H9 (cell line): ENCODE results near the gene RMDN2. TPM values are rescaled to one million over a fixed set of nuclear protein-coding genes. Genes with fewer than 3 reads are reported as not detected.

ENCODE experiments used
- DNase-seq: peaks from one replicate; pipeline ENCODE4 v3.0.0-alpha.2; 2017
- H2AFZ ChIP-seq: one replicate; pipeline ENCODE4 v1.6.1; 2013; ENCODE audit warnings: mild to moderate bottlenecking, low read length, control low read depth, moderate library complexity
- H2AK5ac ChIP-seq: 2 replicates; pipeline ENCODE4 v1.6.1; 2013; ENCODE audit warnings: low read length, control low read depth, mixed read lengths; ENCODE audit not compliant: insufficient read length
- H2BK120ac ChIP-seq: one replicate; pipeline ENCODE4 v1.6.1; 2013; ENCODE audit warnings: low read depth, mild to moderate bottlenecking, low read length, control low read depth, inconsistent platforms; ENCODE audit not compliant: poor library complexity, severe bottlenecking
- H2BK12ac ChIP-seq: 2 replicates; pipeline ENCODE4 v1.6.1; 2013; ENCODE audit warnings: low read length, control low read depth, mixed read lengths, low read depth; ENCODE audit not compliant: insufficient read length
- H2BK15ac ChIP-seq: 2 replicates; pipeline ENCODE4 v1.6.1; 2013; ENCODE audit warnings: low read depth, low read length, control low read depth
- H2BK20ac ChIP-seq: one replicate; pipeline ENCODE4 v1.6.1; 2013; ENCODE audit warnings: low read depth, mild to moderate bottlenecking, low read length, control low read depth, inconsistent platforms; ENCODE audit not compliant: poor library complexity, severe bottlenecking
- H2BK5ac ChIP-seq: 2 replicates; pipeline ENCODE4 v1.6.1; 2013; ENCODE audit warnings: low read length, control low read depth, mixed read lengths; ENCODE audit not compliant: insufficient read length
- H3K14ac ChIP-seq: 2 replicates; pipeline ENCODE4 v1.6.1; 2013; ENCODE audit warnings: low read length, control low read depth; ENCODE audit not compliant: insufficient read depth
- H3K18ac ChIP-seq: 2 replicates; pipeline ENCODE4 v1.6.1; 2013; ENCODE audit warnings: low read depth, mild to moderate bottlenecking, mixed read lengths, low read length, control low read depth; ENCODE audit not compliant: insufficient read length
- H3K23ac ChIP-seq: 2 replicates; pipeline ENCODE4 v1.6.1; 2013; ENCODE audit warnings: low read length, control low read depth, mixed read lengths, low read depth; ENCODE audit not compliant: insufficient read length
- H3K23me2 ChIP-seq: 2 replicates; pipeline ENCODE4 v1.6.1; 2013; ENCODE audit warnings: low read depth, mild to moderate bottlenecking, mixed read lengths, low read length, control low read depth; ENCODE audit not compliant: insufficient read length, poor library complexity, severe bottlenecking
- H3K27ac ChIP-seq: 2 replicates; pipeline ENCODE4 v1.5.1; 2013; ENCODE audit warnings: low read length, control low read depth, mixed read lengths, low read depth; ENCODE audit not compliant: insufficient read length
- H3K27me3 ChIP-seq: 2 replicates; pipeline ENCODE4 v1.6.1; 2013; ENCODE audit warnings: low read length, control low read depth, inconsistent platforms; ENCODE audit not compliant: insufficient read depth
- H3K4ac ChIP-seq: 2 replicates; pipeline ENCODE4 v1.6.1; 2013; ENCODE audit warnings: low read depth, mild to moderate bottlenecking, control low read depth, inconsistent platforms, low read length, moderate library complexity
- H3K4me1 ChIP-seq: 2 replicates; pipeline ENCODE4 v1.6.1; 2013; ENCODE audit warnings: low read length, control low read depth, inconsistent platforms; ENCODE audit not compliant: insufficient read depth
- H3K4me2 ChIP-seq: 2 replicates; pipeline ENCODE4 v1.6.1; 2013; ENCODE audit warnings: low read length, control low read depth, mixed read lengths; ENCODE audit not compliant: insufficient read length, insufficient read depth
- H3K56ac ChIP-seq: 2 replicates; pipeline ENCODE4 v1.6.1; 2013; ENCODE audit warnings: low read depth, mild to moderate bottlenecking, mixed read lengths, low read length, control low read depth; ENCODE audit not compliant: insufficient read length
- H3K79me1 ChIP-seq: 2 replicates; pipeline ENCODE4 v1.6.1; 2013; ENCODE audit warnings: low read depth, mild to moderate bottlenecking, moderate library complexity, low read length, control low read depth, inconsistent platforms; ENCODE audit not compliant: insufficient read depth, poor library complexity, severe bottlenecking
- H3K79me2 ChIP-seq: 2 replicates; pipeline ENCODE4 v1.6.1; 2013; ENCODE audit warnings: low read length, control low read depth, inconsistent platforms; ENCODE audit not compliant: insufficient read depth
- H3K9ac ChIP-seq: 2 replicates; pipeline ENCODE4 v1.6.1; 2013; ENCODE audit warnings: low read length, control low read depth, mixed read lengths; ENCODE audit not compliant: insufficient read length; ENCODE audit errors: extremely low read depth
- H3K9me3 ChIP-seq: one replicate; pipeline ENCODE4 v1.6.1; 2013; ENCODE audit warnings: low read depth, low read length, inconsistent platforms; ENCODE audit not compliant: control insufficient read depth
- H3T11ph ChIP-seq: one replicate; pipeline ENCODE4 v1.6.1; 2013; ENCODE audit warnings: mild to moderate bottlenecking, low read length, control low read depth, inconsistent platforms
- H4K20me1 ChIP-seq: one replicate; pipeline ENCODE4 v1.6.1; 2013; ENCODE audit not compliant: control insufficient read depth, insufficient read length, insufficient read depth
- H4K5ac ChIP-seq: 2 replicates; pipeline ENCODE4 v1.6.1; 2013; ENCODE audit warnings: low read depth, mild to moderate bottlenecking, mixed read lengths, low read length, control low read depth; ENCODE audit not compliant: insufficient read length
- H4K8ac ChIP-seq: replicated peaks from 2 replicates; pipeline ENCODE4 v1.6.1; 2013; ENCODE audit warnings: low read length, control low read depth, mixed read lengths, low read depth; ENCODE audit not compliant: insufficient read length
- H4K91ac ChIP-seq: 2 replicates; pipeline ENCODE4 v1.6.1; 2013; ENCODE audit warnings: low read depth, mild to moderate bottlenecking, moderate library complexity, mixed read lengths, low read length, control low read depth; ENCODE audit not compliant: insufficient read length
- H3K27ac Mint-ChIP-seq, 3 experiments: 2 replicates in 2 of 3; 3 replicates in 1 of 3; pipeline ENCODE4 v1.8.0; 2020 to 2021; ENCODE audit warnings: mixed read lengths in 3 of 3, mild to moderate bottlenecking in 1 of 3, moderate library complexity in 1 of 3
- H3K27me3 Mint-ChIP-seq: 2 replicates; pipeline ENCODE4 v1.8.0; 2021; ENCODE audit warnings: low read depth, mild to moderate bottlenecking, moderate library complexity, mixed read lengths
- H3K36me3 Mint-ChIP-seq, 3 experiments: 2 replicates in 2 of 3; 3 replicates in 1 of 3; pipeline ENCODE4 v1.8.0; 2020 to 2021; ENCODE audit warnings: low read depth in 3 of 3, mixed read lengths in 3 of 3; ENCODE audit not compliant: insufficient read depth in 1 of 3
- H3K4me1 Mint-ChIP-seq, 2 experiments: 2 replicates each; pipeline ENCODE4 v1.8.0; 2020; ENCODE audit warnings: mixed read lengths in 2 of 2
- H3K4me3 Mint-ChIP-seq, 2 experiments: 2 replicates in 1 of 2; 3 replicates in 1 of 2; pipeline ENCODE4 v1.8.0; 2020 to 2021; ENCODE audit warnings: mild to moderate bottlenecking in 2 of 2, mixed read lengths in 2 of 2, moderate library complexity in 1 of 2
- H3K9me3 Mint-ChIP-seq, 2 experiments: 2 replicates in 1 of 2; 3 replicates in 1 of 2; pipeline ENCODE4 v1.8.0; 2020; ENCODE audit warnings: mild to moderate bottlenecking in 2 of 2, mixed read lengths in 2 of 2, moderate library complexity in 1 of 2
- WGBS: extraction: QIAGEN DNeasy Blood & Tissue Kit; methylation state at CpG from one replicate; pipeline ENCODE4 v1.1.7; 2013; ENCODE audit warnings: missing lambda C conversion rate, low lambda C conversion rate, mixed read lengths; ENCODE audit not compliant: insufficient read length; ENCODE audit errors: extremely low coverage; 5-methylcytosine and 5-hydroxymethylcytosine counted together
- total RNA-seq: library from RNA; stranded (reverse); gene quantifications from 2 replicates; pipeline ENCODE4 v1.2.1, GENCODE V29; 2021
- TF ChIP-seq, protein P1 (sequence below): fragments of 200-600 bp; sonication (generic); conservative IDR thresholded peaks from 3 replicates; pipeline ENCODE4 v1.8.0; 2021; ENCODE audit warnings: antibody characterized with exemption, mild to moderate bottlenecking

RMDN2 gene
- total RNA-seq, 1 experiment from 2014 or later: 2.8 TPM

DNA sequence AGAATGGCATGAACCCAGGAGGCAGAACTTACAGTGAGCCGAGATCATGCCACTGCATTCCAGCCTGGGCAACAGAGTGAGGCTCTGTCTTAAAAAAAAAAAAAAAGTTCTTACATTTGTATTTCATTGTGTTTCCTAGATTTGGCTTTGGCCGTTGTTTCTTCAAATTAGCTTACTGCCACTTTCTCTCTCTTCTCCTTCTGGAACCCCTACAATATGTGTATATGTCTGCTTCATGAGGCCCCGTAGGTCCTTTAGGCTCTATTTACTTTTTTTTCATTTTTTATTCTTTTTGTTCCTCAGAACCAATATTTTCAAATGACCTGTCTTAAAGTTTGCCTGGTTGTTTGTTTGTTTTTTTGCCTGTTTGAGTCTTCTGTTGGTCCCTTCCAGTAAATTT is 41.2 kb downstream of the RMDN2 start:
- H3K27me3 ChIP-seq: no peaks in the 10 kb centered on the region
- no peak overlapping the region for H3K4me3 Mint-ChIP-seq
- H2BK5ac ChIP-seq: no peak overlapping the region
- H3K4me1 Mint-ChIP-seq: peaks cover 11 to 24% of the 10 kb centered on the region in 2 experiments
- H2BK15ac ChIP-seq: no peak overlapping the region
- peaks cover 10 to 40% (median 12%) of the 10 kb centered on the region in 3 experiments for H3K36me3 Mint-ChIP-seq
- TF ChIP-seq, protein P1, sequence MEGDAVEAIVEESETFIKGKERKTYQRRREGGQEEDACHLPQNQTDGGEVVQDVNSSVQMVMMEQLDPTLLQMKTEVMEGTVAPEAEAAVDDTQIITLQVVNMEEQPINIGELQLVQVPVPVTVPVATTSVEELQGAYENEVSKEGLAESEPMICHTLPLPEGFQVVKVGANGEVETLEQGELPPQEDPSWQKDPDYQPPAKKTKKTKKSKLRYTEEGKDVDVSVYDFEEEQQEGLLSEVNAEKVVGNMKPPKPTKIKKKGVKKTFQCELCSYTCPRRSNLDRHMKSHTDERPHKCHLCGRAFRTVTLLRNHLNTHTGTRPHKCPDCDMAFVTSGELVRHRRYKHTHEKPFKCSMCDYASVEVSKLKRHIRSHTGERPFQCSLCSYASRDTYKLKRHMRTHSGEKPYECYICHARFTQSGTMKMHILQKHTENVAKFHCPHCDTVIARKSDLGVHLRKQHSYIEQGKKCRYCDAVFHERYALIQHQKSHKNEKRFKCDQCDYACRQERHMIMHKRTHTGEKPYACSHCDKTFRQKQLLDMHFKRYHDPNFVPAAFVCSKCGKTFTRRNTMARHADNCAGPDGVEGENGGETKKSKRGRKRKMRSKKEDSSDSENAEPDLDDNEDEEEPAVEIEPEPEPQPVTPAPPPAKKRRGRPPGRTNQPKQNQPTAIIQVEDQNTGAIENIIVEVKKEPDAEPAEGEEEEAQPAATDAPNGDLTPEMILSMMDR: no peak
- H3K9me3 ChIP-seq: no peaks in the 10 kb centered on the region
- H3K4me2 ChIP-seq: no peak overlapping the region
- H3K9ac ChIP-seq: no peak overlapping the region
- no peaks in the 10 kb centered on the region for H3K23me2 ChIP-seq
- H3K14ac ChIP-seq: no peak overlapping the region
- H3K4me1 ChIP-seq: no peaks in the 10 kb centered on the region
- H3K79me1 ChIP-seq: no peaks in the 10 kb centered on the region
- H3K9me3 Mint-ChIP-seq: peaks cover 18 to 20% of the 10 kb centered on the region in 2 experiments
- H2BK20ac ChIP-seq: no peak overlapping the region
- H2BK120ac ChIP-seq: no peak overlapping the region
- H3K27me3 Mint-ChIP-seq: no peaks in the 10 kb centered on the region; the same call in none of the 2 replicates
- H3K27ac Mint-ChIP-seq: no peak overlapping the region
- no peak overlapping the region for H3K27ac ChIP-seq
- H4K5ac ChIP-seq: no peak overlapping the region
- H4K20me1 ChIP-seq: no peaks in the 10 kb centered on the region
- no peak overlapping the region for H4K8ac ChIP-seq
- no peak overlapping the region for H3K23ac ChIP-seq
- no CpG with 5 or more reads among the region's 3 CpGs for WGBS
- no peak overlapping the region for H3T11ph ChIP-seq
- H3K79me2 ChIP-seq: no peaks in the 10 kb centered on the region
- DNase-seq: no peak
- no peak overlapping the region for H2AFZ ChIP-seq
- H4K91ac ChIP-seq: no peak overlapping the region
- H3K56ac ChIP-seq: no peak overlapping the region
- no peak overlapping the region for H2BK12ac ChIP-seq
- H2AK5ac ChIP-seq: no peak overlapping the region
- no peak overlapping the region for H3K18ac ChIP-seq
- no peak overlapping the region for H3K4ac ChIP-seq
